HFFc6 (cell line): Measurements from ENCODE around the gene HS1BP3. TPM values are rescaled to one million over a fixed set of nuclear protein-coding genes. Genes with fewer than 3 reads are reported as not detected.

ENCODE experiments used
- DNase-seq: peaks from one replicate; pipeline ENCODE4 v3.0.0-alpha.2; 2018
- H3K27ac Mint-ChIP-seq: 2 replicates; pipeline ENCODE4 v1.8.0; 2020; ENCODE audit warnings: mild to moderate bottlenecking, mixed read lengths
- H3K27me3 Mint-ChIP-seq: 2 replicates; pipeline ENCODE4 v1.8.0; 2021; ENCODE audit warnings: mild to moderate bottlenecking, moderate library complexity, mixed read lengths; ENCODE audit not compliant: insufficient read depth
- H3K36me3 Mint-ChIP-seq: 2 replicates; pipeline ENCODE4 v1.8.0; 2021; ENCODE audit warnings: low read depth, mixed read lengths
- H3K4me1 Mint-ChIP-seq: 2 replicates; pipeline ENCODE4 v1.8.0; 2020; ENCODE audit warnings: low read depth, mixed read lengths
- H3K4me3 Mint-ChIP-seq: 2 replicates; pipeline ENCODE4 v1.8.0; 2020; ENCODE audit warnings: mild to moderate bottlenecking, moderate library complexity, mixed read lengths
- H3K9me3 Mint-ChIP-seq: 2 replicates; pipeline ENCODE4 v1.8.0; 2020; ENCODE audit warnings: mild to moderate bottlenecking, mixed read lengths
- CTCF ChIP-seq: fragments of 200-600 bp; sonication (generic); IDR thresholded peaks from 2 replicates; pipeline ENCODE4 v1.5.0; 2021; ENCODE audit warnings: antibody characterized with exemption, mild to moderate bottlenecking
- total RNA-seq, 6 experiments: library from RNA; stranded (reverse); fragmentation: NEBNext Ultra II Directional; extraction: Animal tissue kit (Norgen Biotek cat#: 25700); gene quantifications; 2 replicates in 1 of 6; 3 replicates in 5 of 6; pipeline ENCODE4 v1.2.3, GENCODE V29; 2021

The HS1BP3 gene
- total RNA-seq, 6 experiments from 2014 or later: 12.7 to 17.3 (median 15.8) TPM

- Mint-ChIP-seq H3K36me3 (no peaks in the 10 kb centered on the region), H3K9me3 (no peaks in the 10 kb centered on the region), H3K4me1 (peaks cover 50% of the 10 kb centered on the region), H3K4me3 (no peak overlapping the region), H3K27me3 (peaks cover 1% of the 10 kb centered on the region), H3K27ac (no peak overlapping the region)
- no peak for DNase-seq
- TF ChIP-seq CTCF: no peak
Observed at GRCh38 chr2:20599001-20599600, 51.8 kb downstream of the HS1BP3 start.

GRCh38 chr2:20597860-20598183, 53.1 kb downstream of the HS1BP3 start:
- Mint-ChIP-seq H3K4me3 (no peak overlapping the region), H3K4me1 (peaks cover 60% of the 10 kb centered on the region), H3K27ac (peak overlapping the region; percentile 94; the same call in 1 of the 2 replicates), H3K36me3 (no peaks in the 10 kb centered on the region), H3K27me3 (peaks cover 1% of the 10 kb centered on the region), H3K9me3 (no peaks in the 10 kb centered on the region)
- no peak for TF ChIP-seq CTCF
- DNase-seq: no peak

- Mint-ChIP-seq H3K4me1 (peaks cover 60% of the 10 kb centered on the region), H3K4me3 (no peak overlapping the region), H3K27ac (peak overlapping the region; percentile 94), H3K9me3 (no peaks in the 10 kb centered on the region), H3K27me3 (peaks cover 1% of the 10 kb centered on the region), H3K36me3 (no peaks in the 10 kb centered on the region)
- DNase-seq: no peak
- TF ChIP-seq CTCF: no peak
Observed at GRCh38 chr2:20596973-20597859, 53.7 kb downstream of the HS1BP3 start.

- Mint-ChIP-seq H3K4me1 (peaks cover 64% of the 10 kb centered on the region), H3K9me3 (no peaks in the 10 kb centered on the region), H3K4me3 (no peak overlapping the region), H3K27me3 (peaks cover 1% of the 10 kb centered on the region), H3K27ac (peak overlapping the region; percentile 94), H3K36me3 (no peaks in the 10 kb centered on the region)
- DNase-seq: no peak
- no peak for TF ChIP-seq CTCF
Observed at GRCh38 chr2:20596193-20596972, 54.5 kb downstream of the HS1BP3 start.

GRCh38 chr2:20595439-20596192, 55.3 kb downstream of the HS1BP3 start:
- peak; percentile 48 for DNase-seq
- H3K4me3 Mint-ChIP-seq: peak overlapping the region; percentile 38; the same call in 1 of the 2 replicates
- peaks cover 1% of the 10 kb centered on the region for H3K27me3 Mint-ChIP-seq
- H3K4me1 Mint-ChIP-seq: peaks cover 71% of the 10 kb centered on the region
- H3K27ac Mint-ChIP-seq: peak overlapping the region; percentile 94
- no peaks in the 10 kb centered on the region for H3K36me3 Mint-ChIP-seq
- no peaks in the 10 kb centered on the region for H3K9me3 Mint-ChIP-seq
- no peak for TF ChIP-seq CTCF
